Measurements from ENCODE around the gene IPO9. TPM values are rescaled to one million over a fixed set of nuclear protein-coding genes. Genes with fewer than 3 reads are reported as not detected.

IPO9 gene
- polyA plus RNA-seq, 5 donors, result 71.0 to 98.4 (median 92.2) TPM

- no peak for DNase-seq
Measured at GRCh38 chr1:201903135-201903534, 74.2 kb downstream of the IPO9 start.

- no peak for DNase-seq
Measured at GRCh38 chr1:201904579-201904978, 75.6 kb downstream of the IPO9 start.

GRCh38 chr1:201905234-201905890 is 76.4 kb downstream of the IPO9 start:
- DNase-seq, result no peak

- DNase-seq, result no peak
Measured at GRCh38 chr1:201906336-201906735, 77.4 kb downstream of the IPO9 start.

GRCh38 chr1:201907621-201908020 is 78.7 kb downstream of the IPO9 start:
- no peak for DNase-seq

GRCh38 chr1:201911826-201912571 is 83.0 kb downstream of the IPO9 start:
- no peak for DNase-seq

GRCh38 chr1:201912832-201913231 is 83.9 kb downstream of the IPO9 start:
- no peak for DNase-seq

- no peak for DNase-seq
Measured at GRCh38 chr1:201914456-201915235, 85.7 kb downstream of the IPO9 start.

- DNase-seq, result no peak
Measured at GRCh38 chr1:201916649-201917249, 87.8 kb downstream of the IPO9 start.

GRCh38 chr1:201917362-201918033 is 88.5 kb downstream of the IPO9 start:
- no peak for DNase-seq

- no peak for DNase-seq
Measured at GRCh38 chr1:201918343-201918742, 89.4 kb downstream of the IPO9 start.

GRCh38 chr1:201921952-201922558 is 93.1 kb downstream of the IPO9 start:
- no peak for DNase-seq

- no peak for DNase-seq
Measured at GRCh38 chr1:201925301-201925567, 96.3 kb downstream of the IPO9 start.

GRCh38 chr1:201925981-201926645 is 97.2 kb downstream of the IPO9 start:
- no peak for DNase-seq

- DNase-seq, result no peak
Measured at GRCh38 chr1:201928266-201928665, 99.3 kb downstream of the IPO9 start.

- no peak for DNase-seq
Measured at GRCh38 chr1:201930137-201930536, 101.2 kb downstream of the IPO9 start.

GRCh38 chr1:201930803-201931202 is 101.8 kb downstream of the IPO9 start:
- DNase-seq, result no peak
